ENCODE measurements around the gene ZIC5.

The ZIC5 gene

GRCh38 chr13:99996381-99996973, 24.9 kb upstream of the ZIC5 start:
- H3K27me3 ChIP-seq (ENCODE audit: insufficient read depth, low read depth, severe bottlenecking): no peaks in the 10 kb centered on the region
- no peak for DNase-seq
- no peaks in the 10 kb centered on the region for H3K36me3 ChIP-seq
- H3K9me3 ChIP-seq (ENCODE audit: severe bottlenecking): no peaks in the 10 kb centered on the region
- H3K4me3 ChIP-seq (ENCODE audit: low read depth, low read length): no peak overlapping the region
- TF ChIP-seq CTCF (IDR thresholded peaks at IDR 0.05; ENCODE audit: low read depth, low read length): no peak
- H3K27ac ChIP-seq: no peak overlapping the region

- Histone ChIP-seq H3K9me3 (ENCODE audit: severe bottlenecking) (no peaks in the 10 kb centered on the region), H3K27me3 (ENCODE audit: insufficient read depth, low read depth, severe bottlenecking) (no peaks in the 10 kb centered on the region), H3K4me3 (ENCODE audit: low read depth, low read length) (no peak overlapping the region), H3K27ac (no peak overlapping the region), H3K36me3 (no peaks in the 10 kb centered on the region)
- no peak for TF ChIP-seq CTCF (IDR thresholded peaks at IDR 0.05; ENCODE audit: low read depth, low read length)
- DNase-seq: no peak
Observed at GRCh38 chr13:99995589-99996380, 24.2 kb upstream of the ZIC5 start.

- no peak overlapping the region for H3K4me3 ChIP-seq (ENCODE audit: low read depth, low read length)
- no peak overlapping the region for H3K27ac ChIP-seq
- no peak for DNase-seq
- no peaks in the 10 kb centered on the region for H3K9me3 ChIP-seq (ENCODE audit: severe bottlenecking)
- no peak for TF ChIP-seq CTCF (IDR thresholded peaks at IDR 0.05; ENCODE audit: low read depth, low read length)
- no peaks in the 10 kb centered on the region for H3K36me3 ChIP-seq
- no peaks in the 10 kb centered on the region for H3K27me3 ChIP-seq (ENCODE audit: insufficient read depth, low read depth, severe bottlenecking)
Observed at GRCh38 chr13:99995104-99995588, 23.6 kb upstream of the ZIC5 start.

GRCh38 chr13:99994638-99995020, 23.1 kb upstream of the ZIC5 start:
- DNase-seq: no peak
- peaks cover 2% of the 10 kb centered on the region for H3K9me3 ChIP-seq (ENCODE audit: severe bottlenecking)
- H3K4me3 ChIP-seq (ENCODE audit: low read depth, low read length): no peak overlapping the region
- no peak overlapping the region for H3K27ac ChIP-seq
- H3K27me3 ChIP-seq (ENCODE audit: insufficient read depth, low read depth, severe bottlenecking): no peaks in the 10 kb centered on the region
- H3K36me3 ChIP-seq: no peaks in the 10 kb centered on the region
- no peak for TF ChIP-seq CTCF (IDR thresholded peaks at IDR 0.05; ENCODE audit: low read depth, low read length)

GRCh38 chr13:99993660-99994637, 22.4 kb upstream of the ZIC5 start:
- DNase-seq: no peak
- Histone ChIP-seq H3K36me3 (no peaks in the 10 kb centered on the region), H3K27me3 (ENCODE audit: insufficient read depth, low read depth, severe bottlenecking) (no peaks in the 10 kb centered on the region), H3K27ac (no peak overlapping the region), H3K4me3 (ENCODE audit: low read depth, low read length) (no peak overlapping the region), H3K9me3 (ENCODE audit: severe bottlenecking) (peaks cover 4% of the 10 kb centered on the region)
- no peak for TF ChIP-seq CTCF (IDR thresholded peaks at IDR 0.05; ENCODE audit: low read depth, low read length)
